GM10266 (cell line): Measurements from ENCODE around the gene VOPP1.
"Not testable (repeated sequence)": the region's sequence is repeated elsewhere in the genome, so short reads cannot be mapped to it uniquely, and the experiment has no call there.

ENCODE experiments used
- DNase-seq: peaks from one replicate; pipeline ENCODE4 v3.0.0; 2012; ENCODE audit errors: extremely low spot score
- TF ChIP-seq, protein P1 (sequence below): IDR thresholded peaks from 2 replicates; pipeline ENCODE4 v1.5.1; 2012; ENCODE audit warnings: mild to moderate bottlenecking, low read depth; ENCODE audit not compliant: control insufficient read depth, insufficient read depth; ENCODE audit errors: missing control alignments

The VOPP1 gene

DNA sequence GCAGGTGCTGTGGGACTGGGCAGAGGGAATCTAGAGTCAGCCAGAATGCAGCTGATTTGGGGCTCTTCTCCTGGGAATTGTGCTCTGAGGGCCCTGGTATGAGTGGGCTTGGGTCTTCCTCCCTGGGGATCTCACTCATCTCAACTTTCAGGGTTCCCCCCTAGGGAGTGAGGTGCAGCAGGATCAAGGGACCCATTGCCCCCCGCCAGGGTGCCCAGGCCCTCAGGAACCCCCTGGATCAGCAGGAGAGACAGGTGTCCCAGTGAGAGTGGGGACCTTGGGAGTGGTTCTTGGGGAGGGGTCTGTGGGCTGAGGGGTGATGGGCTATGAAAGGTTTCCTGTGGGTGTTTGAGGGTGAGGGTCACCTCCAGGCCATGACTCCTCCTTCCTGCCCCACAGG is 17.6 kb upstream of the VOPP1 start:
- TF ChIP-seq, protein P1, sequence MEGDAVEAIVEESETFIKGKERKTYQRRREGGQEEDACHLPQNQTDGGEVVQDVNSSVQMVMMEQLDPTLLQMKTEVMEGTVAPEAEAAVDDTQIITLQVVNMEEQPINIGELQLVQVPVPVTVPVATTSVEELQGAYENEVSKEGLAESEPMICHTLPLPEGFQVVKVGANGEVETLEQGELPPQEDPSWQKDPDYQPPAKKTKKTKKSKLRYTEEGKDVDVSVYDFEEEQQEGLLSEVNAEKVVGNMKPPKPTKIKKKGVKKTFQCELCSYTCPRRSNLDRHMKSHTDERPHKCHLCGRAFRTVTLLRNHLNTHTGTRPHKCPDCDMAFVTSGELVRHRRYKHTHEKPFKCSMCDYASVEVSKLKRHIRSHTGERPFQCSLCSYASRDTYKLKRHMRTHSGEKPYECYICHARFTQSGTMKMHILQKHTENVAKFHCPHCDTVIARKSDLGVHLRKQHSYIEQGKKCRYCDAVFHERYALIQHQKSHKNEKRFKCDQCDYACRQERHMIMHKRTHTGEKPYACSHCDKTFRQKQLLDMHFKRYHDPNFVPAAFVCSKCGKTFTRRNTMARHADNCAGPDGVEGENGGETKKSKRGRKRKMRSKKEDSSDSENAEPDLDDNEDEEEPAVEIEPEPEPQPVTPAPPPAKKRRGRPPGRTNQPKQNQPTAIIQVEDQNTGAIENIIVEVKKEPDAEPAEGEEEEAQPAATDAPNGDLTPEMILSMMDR: no peak
- peak; percentile 2 for DNase-seq

DNA sequence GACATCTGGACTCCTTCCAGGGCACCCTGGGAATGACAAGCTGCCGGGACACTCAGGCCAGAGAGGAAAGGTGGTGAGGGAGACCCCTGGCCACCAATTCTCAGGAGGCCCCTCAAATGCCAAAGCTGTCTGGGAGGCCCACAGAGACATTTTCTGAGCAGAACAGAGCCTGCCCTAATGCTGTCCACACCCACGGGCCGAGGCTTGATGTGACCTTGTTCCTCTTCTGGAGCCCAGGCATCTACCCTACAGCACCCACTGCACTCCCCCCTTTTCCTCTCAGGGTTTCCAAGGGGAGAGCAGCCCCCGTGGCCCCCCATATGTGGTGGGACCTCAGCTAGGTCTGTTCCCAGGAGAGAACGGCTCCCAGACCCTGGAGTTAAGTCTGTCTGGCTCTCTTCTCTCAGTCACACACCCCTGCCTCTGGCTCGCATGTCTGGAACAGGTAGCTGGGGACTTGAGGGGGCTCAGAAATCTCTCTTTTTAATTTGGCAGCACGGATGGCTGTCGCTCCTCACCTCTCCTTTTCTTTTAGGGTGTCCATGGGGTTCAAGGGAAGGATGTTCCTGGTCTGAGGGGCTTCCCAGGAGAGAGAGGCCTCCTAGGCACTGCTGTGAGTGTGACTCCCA is 16.8 kb upstream of the VOPP1 start:
- TF ChIP-seq, protein P1: no peak
- DNase-seq: peak; percentile 10

DNA sequence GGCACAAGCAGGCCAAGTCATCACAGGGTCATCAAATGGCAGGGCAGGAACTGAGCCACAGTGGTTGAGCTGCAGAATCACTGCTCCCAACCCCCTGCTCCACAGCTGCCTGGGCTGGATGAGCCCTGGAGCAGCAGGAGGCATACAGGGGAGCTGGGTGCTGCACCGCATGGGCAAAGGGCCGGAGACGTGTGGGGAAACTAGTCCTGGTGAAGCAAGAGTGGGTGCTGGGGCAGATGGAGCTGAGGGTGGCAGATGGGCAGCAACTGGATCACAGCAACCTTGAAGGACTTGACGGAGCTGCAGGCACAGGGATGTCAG is 16.0 kb upstream of the VOPP1 start:
- TF ChIP-seq, protein P1: no peak
- peak; percentile 4 for DNase-seq

DNA sequence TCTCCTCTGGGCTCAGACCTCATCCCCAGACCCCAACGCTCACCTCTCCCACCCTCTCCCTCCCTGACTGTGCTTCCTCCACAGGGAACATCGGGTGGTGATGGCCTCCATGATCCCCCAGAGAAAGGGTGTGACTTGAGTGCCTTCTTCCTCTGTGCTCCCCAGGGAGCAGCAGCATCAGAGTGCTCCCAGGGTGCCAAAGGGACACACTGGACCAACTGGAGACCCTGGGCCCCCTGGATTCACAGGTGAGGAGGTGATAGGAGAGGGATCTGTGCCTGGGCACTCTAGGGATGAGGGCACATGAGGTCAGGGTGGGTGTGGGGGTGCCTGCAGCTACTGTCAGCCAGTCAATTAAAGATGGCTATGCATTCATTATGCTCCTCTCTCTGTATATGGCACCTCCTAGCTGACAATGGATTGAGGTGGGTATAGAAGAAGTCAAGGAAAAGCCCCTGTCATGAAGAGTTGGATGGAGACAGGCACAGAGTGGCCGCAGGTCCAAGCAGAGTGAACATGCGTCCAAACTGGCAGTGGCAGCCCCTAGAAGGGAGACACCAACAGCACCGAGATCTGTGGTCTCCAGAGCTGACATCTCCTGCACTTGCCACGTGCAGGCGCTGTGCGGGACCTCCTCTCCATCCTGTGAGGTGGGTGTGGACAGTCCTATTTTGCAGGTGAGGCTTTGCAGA is 15.5 kb upstream of the VOPP1 start:
- DNase-seq: peak; percentile 1
- TF ChIP-seq, protein P1: no peak

DNA sequence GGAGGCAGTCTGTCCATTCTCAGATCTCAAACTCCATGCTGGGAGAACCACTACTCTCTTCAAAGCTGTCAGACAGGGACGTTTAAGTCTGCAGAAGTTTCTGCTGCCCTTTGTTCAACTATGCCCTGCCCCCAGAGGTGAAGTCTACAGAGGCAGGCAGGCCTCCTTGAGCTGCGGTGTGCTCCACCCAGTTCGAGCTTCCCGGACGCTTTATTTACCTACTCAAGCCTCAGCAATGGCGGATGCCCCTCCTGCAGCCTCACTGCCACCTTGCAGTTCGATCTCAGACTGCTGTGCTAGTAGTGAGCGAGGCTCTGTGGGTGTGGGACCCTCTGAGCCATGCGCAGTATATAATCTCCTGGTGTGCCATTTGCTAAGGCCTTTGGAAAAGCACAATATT is 10.4 kb upstream of the VOPP1 start:
- not testable (repeated sequence) for DNase-seq

DNA sequence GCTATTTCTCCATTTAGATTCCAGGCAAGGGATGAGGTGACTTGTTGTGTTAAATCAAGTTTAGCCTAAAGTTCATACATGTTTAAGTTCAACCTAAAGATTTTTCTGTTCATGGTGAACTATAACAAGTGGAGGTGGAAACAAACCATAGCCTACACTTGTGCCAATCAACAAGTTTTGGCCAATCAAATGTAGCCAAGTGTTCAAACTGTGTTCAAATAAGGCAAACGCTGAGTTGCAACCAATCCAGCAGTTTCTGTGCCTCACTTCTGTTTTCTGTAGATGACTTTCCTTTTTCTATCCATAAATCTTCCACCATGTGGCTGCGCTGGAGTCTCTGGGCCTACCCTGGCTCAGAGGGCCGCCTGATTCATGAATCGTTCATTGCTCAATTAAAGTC is 4.5 kb upstream of the VOPP1 start:
- no peak for DNase-seq
- TF ChIP-seq, protein P1: no peak

DNA sequence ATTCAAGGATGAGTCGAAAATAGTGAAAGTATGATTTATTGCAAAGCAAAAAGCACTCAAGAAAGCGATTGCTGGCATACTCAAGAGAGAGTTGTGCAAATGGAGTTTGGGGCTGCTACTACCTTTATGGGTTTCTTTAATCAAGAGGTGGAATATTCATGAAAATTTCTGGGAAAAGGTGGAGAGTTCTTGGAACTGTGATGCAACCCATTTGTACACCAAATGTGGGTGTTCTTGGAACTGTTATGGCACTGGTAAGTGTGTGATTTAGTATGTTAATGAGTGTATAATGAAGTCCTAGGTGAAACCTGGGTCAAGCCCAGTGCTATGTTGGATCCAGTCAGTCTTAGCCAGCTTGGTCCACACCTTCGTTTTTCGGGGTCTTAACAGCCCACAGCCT is 3.4 kb upstream of the VOPP1 start:
- no peak for DNase-seq
- TF ChIP-seq, protein P1: no peak

DNA sequence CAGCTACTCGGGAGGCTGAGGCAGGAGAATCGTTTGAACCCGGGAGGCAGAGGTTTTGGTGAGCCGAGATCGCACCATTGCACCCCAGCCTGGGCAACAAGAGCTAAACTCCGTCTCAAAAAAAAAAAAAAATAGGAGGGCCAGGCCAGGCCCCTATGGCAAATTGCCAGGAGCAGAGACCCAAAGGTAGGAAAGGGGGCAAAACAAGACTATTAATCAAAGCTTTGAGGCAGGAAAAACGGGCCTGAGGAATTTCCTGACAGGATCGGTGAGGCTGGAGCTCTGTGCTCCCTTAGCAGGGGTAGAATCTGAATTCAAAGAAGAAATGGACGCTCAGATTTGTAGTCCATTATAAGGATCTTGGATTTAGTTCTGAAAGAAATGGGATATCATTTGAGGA is 2.8 kb upstream of the VOPP1 start:
- no peak for DNase-seq

More for the DNA sequence above, 2.8 kb upstream of the VOPP1 start:
- TF ChIP-seq, protein P1: no peak
